Caco-2 (cell line): ENCODE results near the gene CPZ. TPM values are rescaled to one million over a fixed set of nuclear protein-coding genes. Genes with fewer than 3 reads are reported as not detected.
"Not testable (repeated sequence)": the region's sequence is repeated elsewhere in the genome, so short reads cannot be mapped to it uniquely, and the experiment has no call there.

Experiments used
- BruUV-seq: library from RNA; stranded (reverse); fragments of 400-500 nt; replicated peaks from 2 replicates; lab custom pipeline; 2021; lab: Mats Ljungman, UMichigan
- CTCF ChIA-PET: fragments of 300-600 bp; sonication (Branson Sonifier 250); formaldehyde crosslinking; loops from one replicate; lab custom pipeline; 2022; ENCODE audit warnings: antibody characterized with exemption; lab: Charles Lee
- POLR2A ChIA-PET: fragments of 300-600 bp; sonication (Branson Sonifier 250); formaldehyde crosslinking; loops from one replicate; lab custom pipeline; 2022; ENCODE audit warnings: antibody characterized with exemption; lab: Charles Lee
- DNase-seq, 2 experiments: peaks; one replicate each; pipeline versions ENCODE4 v3.0.0 to v3.0.0-alpha.2; 2020 to 2022
- H3K27me3 ChIP-seq: replicated peaks from 2 replicates; pipeline ENCODE4 v1.6.0; 2011; ENCODE audit warnings: low read length; ENCODE audit not compliant: control insufficient read depth, insufficient read depth
- H3K36me3 ChIP-seq: 2 replicates; pipeline ENCODE4 v1.5.1; 2011; ENCODE audit warnings: low read length; ENCODE audit not compliant: control insufficient read depth, insufficient read depth
- H3K4me1 ChIP-seq: fragments of 250-450 bp; sonication (Bioruptor Pico); 2 replicates; pipeline ENCODE4 v1.5.1; 2020; ENCODE audit warnings: mild to moderate bottlenecking
- H3K4me3 ChIP-seq: 2 replicates; pipeline ENCODE4 v1.5.1; 2011; ENCODE audit warnings: low read depth, mild to moderate bottlenecking, control low read depth, low read length
- H3K9me3 ChIP-seq: fragments of 250-450 bp; sonication (Bioruptor Pico); 2 replicates; pipeline ENCODE4 v1.5.1; 2020; ENCODE audit warnings: mild to moderate bottlenecking, moderate library complexity
- H3K27ac Mint-ChIP-seq: one replicate; pipeline ENCODE4 v1.8.0; 2022; ENCODE audit warnings: mixed read lengths; ENCODE audit not compliant: unreplicated experiment
- H3K27me3 Mint-ChIP-seq: one replicate; pipeline ENCODE4 v1.8.0; 2022; ENCODE audit warnings: mixed read lengths; ENCODE audit not compliant: insufficient read depth, unreplicated experiment
- H3K36me3 Mint-ChIP-seq: one replicate; pipeline ENCODE4 v1.8.0; 2022; ENCODE audit warnings: mild to moderate bottlenecking, mixed read lengths; ENCODE audit not compliant: insufficient read depth, unreplicated experiment
- H3K4me1 Mint-ChIP-seq: one replicate; pipeline ENCODE4 v1.8.0; 2022; ENCODE audit warnings: low read depth, mixed read lengths; ENCODE audit not compliant: unreplicated experiment
- H3K4me3 Mint-ChIP-seq: one replicate; pipeline ENCODE4 v1.8.0; 2022; ENCODE audit warnings: mild to moderate bottlenecking, moderate library complexity, mixed read lengths; ENCODE audit not compliant: unreplicated experiment
- H3K9me3 Mint-ChIP-seq: one replicate; pipeline ENCODE4 v1.8.0; 2022; ENCODE audit warnings: mixed read lengths; ENCODE audit not compliant: unreplicated experiment
- CTCF ChIP-seq, 2 experiments: fragments of 200-600 bp in 1 of 2; IDR thresholded peaks; 1 replicate in 1 of 2; 2 replicates in 1 of 2; pipeline versions ENCODE4 v1.5.1 to v1.8.0; 2011 to 2022; ENCODE audit warnings: antibody characterized with exemption in 1 of 2, control low read depth in 1 of 2, inconsistent platforms in 1 of 2, low read depth in 1 of 2, low read length in 1 of 2, mild to moderate bottlenecking in 1 of 2, moderate library complexity in 1 of 2; ENCODE audit not compliant: insufficient read depth in 1 of 2, severe bottlenecking in 1 of 2, unreplicated experiment in 1 of 2
- intact Hi-C: fragments of 100-400 bp; cut with micrococcal nuclease; formaldehyde crosslinking; loops from one replicate; pipeline ENCODE4 v1.10.0; 2022; ENCODE audit not compliant: unreplicated experiment
- total RNA-seq: library from RNA; stranded (reverse); gene quantifications from 2 replicates; pipeline ENCODE4 v1.2.3, GENCODE V29; 2022

Gene CPZ
- total RNA-seq, 1 experiment from 2014 or later, result 7.7 TPM

GRCh38 chr4:8653326-8654000 is 60.9 kb downstream of the CPZ start:
- POLR2A ChIA-PET, result no interaction called here
- BruUV-seq, result no TSS peak
- H3K36me3 Mint-ChIP-seq, result no peaks in the 10 kb centered on the region
- no peaks in the 10 kb centered on the region for H3K9me3 Mint-ChIP-seq
- Histone ChIP-seq H3K36me3 (no peaks in the 10 kb centered on the region), H3K4me3 (no peak overlapping the region), H3K4me1 (no peaks in the 10 kb centered on the region), H3K9me3 (no peaks in the 10 kb centered on the region), H3K27me3 (no peaks in the 10 kb centered on the region)
- CTCF ChIA-PET, result no interaction called here
- H3K4me3 Mint-ChIP-seq, result no peak overlapping the region
- no peaks in the 10 kb centered on the region for H3K4me1 Mint-ChIP-seq
- DNase-seq, result peak in 1 of 2 experiments; percentile 13
- intact Hi-C loops, result no loop called here
- H3K27ac Mint-ChIP-seq, result no peak overlapping the region
- TF ChIP-seq CTCF (IDR thresholded peaks at IDR 0.05; ENCODE audit: insufficient read depth in 1 of 2, low read depth in 1 of 2, low read length in 1 of 2, severe bottlenecking in 1 of 2, unreplicated experiment in 1 of 2), result no peak
- H3K27me3 Mint-ChIP-seq, result peaks cover 27% of the 10 kb centered on the region

- H3K36me3 ChIP-seq, H3K27me3 ChIP-seq, BruUV-seq, POLR2A ChIA-PET, H3K4me1 ChIP-seq, H3K9me3 ChIP-seq, H3K4me1 Mint-ChIP-seq, H3K4me3 Mint-ChIP-seq, intact Hi-C loops, H3K4me3 ChIP-seq, CTCF ChIA-PET, H3K27ac Mint-ChIP-seq, H3K9me3 Mint-ChIP-seq, DNase-seq, H3K36me3 Mint-ChIP-seq: not testable (repeated sequence)
- H3K27me3 Mint-ChIP-seq, result peaks cover 24% of the 10 kb centered on the region
Measured at GRCh38 chr4:8654139-8654538, 61.6 kb downstream of the CPZ start.

- H3K27ac Mint-ChIP-seq, result no peak overlapping the region
- no peaks in the 10 kb centered on the region for H3K9me3 ChIP-seq
- H3K27me3 ChIP-seq, result no peaks in the 10 kb centered on the region
- DNase-seq, result peak in 1 of 2 experiments; percentile 20
- no peaks in the 10 kb centered on the region for H3K36me3 ChIP-seq
- ChIA-PET CTCF (interaction anchor here (0.5 kb wide), 1 partner anchor 119 kb away, joined by 6 read pairs; no protein-coding TSS in a partner anchor), POLR2A (no interaction called here)
- H3K4me3 ChIP-seq, result no peak overlapping the region
- H3K9me3 Mint-ChIP-seq, result no peaks in the 10 kb centered on the region
- no peaks in the 10 kb centered on the region for H3K4me1 Mint-ChIP-seq
- no TSS peak for BruUV-seq
- peaks cover 18% of the 10 kb centered on the region for H3K27me3 Mint-ChIP-seq
- intact Hi-C loops, result no loop called here
- H3K4me3 Mint-ChIP-seq, result no peak overlapping the region
- H3K36me3 Mint-ChIP-seq, result no peaks in the 10 kb centered on the region
- no peak for TF ChIP-seq CTCF (IDR thresholded peaks at IDR 0.05; ENCODE audit: insufficient read depth in 1 of 2, low read depth in 1 of 2, low read length in 1 of 2, severe bottlenecking in 1 of 2, unreplicated experiment in 1 of 2)
- H3K4me1 ChIP-seq, result no peaks in the 10 kb centered on the region
Measured at GRCh38 chr4:8655411-8656184, 63.0 kb downstream of the CPZ start.
